NCI-H524 (cell line): ENCODE data around the gene ATP6V1E1.
"Not testable (repeated sequence)": the region's sequence is repeated elsewhere in the genome, so short reads cannot be mapped to it uniquely, and the experiment has no call there.

Experiments used
- DNase-seq, 2 experiments: peaks; one replicate each; lab custom pipeline; 2025; lab: John Stamatoyannopoulos, UW

Gene ATP6V1E1

DNA sequence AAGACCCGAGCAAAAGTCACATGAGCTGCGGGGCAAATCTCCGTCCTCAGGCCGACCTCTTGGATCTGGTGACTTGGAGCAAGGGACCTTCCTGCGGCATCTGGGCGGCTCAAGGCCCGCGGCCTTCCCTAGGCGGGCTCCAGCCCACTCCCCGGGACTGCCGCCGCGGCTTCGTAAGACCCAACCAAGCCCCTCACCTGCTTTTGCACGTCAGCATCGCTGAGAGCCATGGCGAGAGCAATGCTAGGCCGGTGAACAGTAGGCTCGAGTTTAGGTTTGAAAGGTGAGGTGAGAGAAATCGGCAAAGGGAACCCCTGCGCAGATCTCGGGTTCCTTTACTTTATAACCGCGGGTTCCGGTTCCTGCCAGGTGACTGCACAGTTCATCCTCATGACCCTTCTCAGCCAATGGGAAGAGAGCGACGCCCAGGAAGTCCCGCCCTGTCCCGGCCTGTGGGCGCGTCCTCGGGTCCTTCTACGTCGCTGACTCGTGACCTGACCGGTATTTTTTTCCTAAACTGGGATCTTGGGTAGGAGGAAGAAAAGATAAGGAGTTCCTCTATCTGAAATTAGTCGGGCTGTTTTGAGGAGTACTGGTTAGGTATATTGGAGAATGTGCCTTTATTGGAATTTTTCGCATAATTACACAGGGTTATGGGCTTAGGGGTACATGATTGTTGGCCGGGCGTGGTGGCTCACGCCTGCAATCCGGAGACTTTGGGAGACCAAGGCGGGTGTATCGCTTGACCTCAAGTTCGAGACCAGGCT, at the start of gene ATP6V1E1:
Gene ATP6V1E1 (minus strand): TSS at position 344 of the 767 bp plus-strand sequence. CDS start 114 bp downstream, at position 230.
- DNase-seq: peak; percentile 90 to 95

DNA sequence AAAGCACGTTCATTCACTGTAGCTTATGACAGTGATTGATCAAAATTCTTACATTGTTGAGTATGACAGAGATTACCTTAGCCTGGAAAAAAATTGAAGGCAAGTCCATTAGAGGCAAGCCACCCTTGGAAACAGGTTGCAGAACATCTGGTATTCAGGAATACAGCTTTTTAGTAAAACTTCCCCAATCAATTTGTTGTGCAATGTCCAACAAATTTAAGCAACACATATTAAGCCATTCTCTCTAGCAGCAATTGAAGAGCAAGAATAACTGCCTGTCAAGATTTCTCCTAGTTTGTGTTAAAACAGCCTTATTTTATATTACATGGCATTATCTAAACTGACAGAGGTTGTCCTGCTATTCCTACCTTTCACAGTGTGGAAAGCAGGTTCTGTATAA, 47.0 kb upstream of the ATP6V1E1 start:
- no peak for DNase-seq

DNA sequence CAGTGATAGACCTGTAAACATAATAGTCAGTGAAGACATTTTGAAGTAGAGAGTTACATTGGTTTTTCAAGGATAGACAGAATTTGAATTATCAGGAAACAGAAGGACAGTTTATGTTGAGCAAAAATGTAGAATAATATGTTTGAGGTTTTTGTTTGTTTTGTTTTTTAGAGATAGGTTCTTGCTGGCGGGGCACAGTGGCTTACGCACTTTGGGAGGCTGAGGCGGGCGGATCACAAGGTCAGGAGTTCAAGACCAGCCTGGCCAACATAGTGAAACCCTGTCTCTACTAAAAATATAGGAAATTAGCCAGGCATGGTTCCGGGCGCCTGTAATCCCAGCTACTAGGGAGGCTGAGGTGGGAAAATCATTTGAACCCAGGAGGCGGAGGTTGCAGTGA, 45.6 kb upstream of the ATP6V1E1 start:
- no peak for DNase-seq

DNA sequence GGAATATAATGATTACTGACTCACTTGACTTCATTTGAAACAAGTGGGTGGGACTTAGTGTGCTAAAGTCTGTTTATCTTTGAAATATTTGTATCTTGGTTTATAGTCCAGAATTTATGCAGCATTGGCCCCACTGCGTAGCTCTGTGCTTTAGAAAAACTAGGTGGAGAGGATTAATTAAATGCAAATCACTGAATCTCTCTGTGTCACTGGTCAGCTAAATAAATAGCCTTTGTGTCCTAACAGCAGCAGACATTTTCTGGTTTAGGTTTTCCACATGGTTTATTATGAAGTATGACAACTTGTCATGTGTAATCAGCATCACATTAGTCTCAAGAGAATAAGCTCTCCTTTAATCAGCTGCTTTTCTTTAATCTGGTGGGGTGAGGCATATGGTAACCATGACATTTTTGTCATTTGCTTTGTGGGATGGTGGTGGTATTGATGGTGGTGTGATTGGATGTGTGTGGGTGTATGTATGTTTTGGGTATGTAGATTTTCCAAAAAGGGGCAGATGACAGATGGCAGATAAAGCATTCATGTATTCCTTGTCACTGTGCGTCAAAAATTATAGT, 44.0 kb upstream of the ATP6V1E1 start:
- DNase-seq: peak in 1 of 2 experiments; percentile 53

DNA sequence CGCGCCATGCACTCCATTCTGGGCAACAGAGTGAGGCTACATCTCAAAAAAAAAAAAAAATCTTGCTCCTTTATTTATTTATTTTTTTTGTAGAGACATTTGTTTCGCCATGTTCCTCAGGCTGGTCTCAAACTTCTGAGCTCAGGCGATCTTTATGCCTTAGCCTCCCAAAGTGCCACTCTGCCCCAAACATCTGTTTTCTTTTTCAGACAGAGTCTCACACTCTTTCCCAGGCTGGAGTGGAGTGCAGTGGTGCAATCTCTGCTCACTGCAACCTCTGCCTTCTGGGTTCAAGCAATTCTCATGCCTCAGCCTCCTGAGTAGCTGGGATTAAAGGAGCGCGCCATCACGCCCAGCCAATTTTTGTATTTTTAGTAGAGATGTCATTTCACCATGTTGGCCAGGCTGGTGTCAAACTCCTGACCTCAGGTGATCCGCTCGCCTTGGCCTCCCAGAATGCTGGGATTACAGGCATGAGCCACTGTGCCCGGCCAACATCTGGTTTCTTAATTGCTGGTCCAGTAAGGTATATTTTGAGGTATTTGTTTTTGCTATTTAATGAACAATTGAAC, 43.1 kb upstream of the ATP6V1E1 start:
- DNase-seq: not testable (repeated sequence)

DNA sequence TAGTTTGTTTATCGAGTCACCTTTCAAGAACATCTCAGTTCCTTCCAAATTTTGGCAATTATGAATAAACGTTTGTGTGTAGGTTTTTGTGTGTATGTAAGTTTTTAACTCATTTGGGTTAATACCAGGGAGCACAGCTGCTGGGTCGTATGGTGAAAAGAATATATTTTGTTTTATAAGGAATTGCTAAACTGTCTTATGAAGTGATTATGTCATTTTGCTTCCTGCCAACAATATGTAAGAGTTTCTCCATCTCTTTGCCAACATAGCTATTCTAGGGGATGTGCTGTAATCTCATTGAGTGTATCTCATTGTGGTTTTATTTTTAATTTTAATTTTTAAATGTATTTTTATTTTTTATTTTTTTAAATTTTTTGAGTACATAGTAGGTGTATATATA, 37.3 kb upstream of the ATP6V1E1 start:
- DNase-seq: no peak

DNA sequence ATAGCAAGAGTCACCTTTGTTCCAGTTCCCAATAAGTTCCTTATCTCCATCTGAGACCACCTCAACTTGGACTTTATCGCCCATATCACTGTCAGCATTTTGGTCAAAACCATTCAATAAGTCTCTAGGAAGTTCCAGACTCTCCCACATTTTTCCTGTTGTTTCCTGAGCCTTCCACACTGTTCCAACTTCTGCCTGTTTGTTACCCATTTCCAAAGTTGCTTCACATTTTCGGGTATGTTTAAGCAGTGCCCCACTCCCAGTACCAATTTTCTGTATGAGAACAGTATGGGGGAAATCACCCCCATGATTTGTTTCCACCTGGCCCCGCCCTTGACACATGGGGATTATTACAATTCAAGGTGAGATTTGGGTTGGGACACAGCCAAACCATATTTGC, 36.7 kb upstream of the ATP6V1E1 start:
- no peak for DNase-seq

DNA sequence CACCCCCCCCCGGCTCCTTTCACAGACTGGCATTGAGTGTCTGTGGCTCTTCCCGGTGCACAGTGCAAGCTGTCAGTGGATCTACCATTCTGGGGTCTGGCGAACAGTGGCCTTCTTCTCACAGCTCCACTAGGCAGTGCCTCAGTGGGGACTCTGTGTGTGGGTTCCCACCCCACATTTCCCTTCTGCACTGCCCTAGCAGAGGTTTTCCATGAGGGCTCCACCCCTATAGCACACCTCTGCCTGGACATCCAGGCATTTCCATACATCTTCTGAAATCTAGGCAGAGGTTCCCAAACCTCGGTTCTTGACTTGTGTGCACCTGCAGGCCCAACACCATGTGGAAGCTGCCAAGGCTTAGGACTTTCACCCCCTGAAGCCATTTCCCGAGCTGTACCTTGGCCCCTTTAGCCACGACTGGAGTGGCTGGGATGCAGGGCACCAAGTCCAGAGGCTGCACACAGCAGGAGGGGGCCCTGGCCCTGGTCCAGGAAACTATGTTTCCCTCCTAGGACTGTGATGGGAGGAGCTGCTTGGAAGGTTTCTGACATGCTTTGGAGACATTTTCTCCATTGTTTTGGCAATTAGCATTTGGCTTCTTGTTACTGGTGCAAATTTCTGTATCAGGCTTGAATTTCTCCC, 36.0 kb upstream of the ATP6V1E1 start:
- no peak for DNase-seq

- DNase-seq: no peak
Observed at GRCh38 chr22:17656870-17657395, 28.4 kb upstream of the ATP6V1E1 start.

DNA sequence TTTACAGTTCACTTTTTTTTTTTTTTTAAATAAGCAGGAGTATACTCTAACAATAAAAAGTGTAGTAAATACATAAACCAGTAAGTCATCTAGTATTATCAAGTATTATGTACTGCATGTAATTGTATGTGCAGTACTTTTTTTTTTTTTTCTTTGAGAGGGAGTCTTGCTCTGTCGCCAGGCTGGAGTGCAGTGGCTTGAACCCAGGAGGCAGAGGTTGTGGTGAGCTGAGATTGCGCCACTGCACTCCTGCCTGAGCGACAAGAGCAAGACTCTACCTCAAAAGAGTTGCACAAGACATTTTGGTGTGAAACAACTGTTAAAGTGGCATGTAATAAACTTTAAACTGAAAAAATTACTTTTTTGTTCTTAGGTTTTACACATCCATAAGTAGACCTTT, 26.7 kb upstream of the ATP6V1E1 start:
- no peak for DNase-seq

- DNase-seq: no peak
Observed at GRCh38 chr22:17648569-17648968, 20.0 kb upstream of the ATP6V1E1 start.

DNA sequence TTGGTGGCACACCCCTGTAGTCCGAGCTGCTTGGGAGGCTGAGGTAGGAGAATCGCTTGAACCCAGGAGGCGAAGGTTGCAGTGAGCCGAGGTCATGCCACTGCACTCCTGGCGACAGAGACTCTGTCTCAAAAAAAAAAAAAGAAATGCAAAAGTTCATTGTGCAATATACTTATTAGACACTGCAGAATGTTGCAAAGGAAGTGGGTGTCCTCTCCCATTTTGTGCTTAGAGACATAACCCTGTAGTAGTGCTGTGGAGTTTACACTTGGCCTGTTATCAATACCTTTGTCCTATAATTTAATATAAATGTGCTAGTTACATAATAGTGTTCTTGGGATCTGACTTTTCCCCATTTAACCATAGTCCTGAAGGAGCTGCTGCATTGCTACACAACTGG, 19.4 kb upstream of the ATP6V1E1 start:
- DNase-seq: no peak

DNA sequence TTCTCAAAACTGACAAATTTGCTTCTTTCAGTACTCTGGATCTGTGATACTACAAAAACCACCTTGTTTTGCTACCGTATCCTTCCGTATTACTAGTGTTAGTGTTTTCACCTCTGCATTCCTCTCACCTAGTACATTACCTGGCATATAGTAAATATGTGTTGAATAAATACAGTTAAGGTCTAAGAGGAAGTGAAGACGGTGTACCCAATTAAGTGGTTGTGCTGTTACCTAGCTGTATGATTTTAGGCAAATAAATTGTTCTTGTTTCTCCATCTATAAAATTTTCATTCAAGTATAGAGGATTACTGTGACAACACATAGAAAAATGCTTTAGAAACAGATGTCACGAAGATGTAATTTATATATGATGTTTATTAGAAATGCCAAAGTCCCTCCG, 18.9 kb upstream of the ATP6V1E1 start:
- no peak for DNase-seq

DNA sequence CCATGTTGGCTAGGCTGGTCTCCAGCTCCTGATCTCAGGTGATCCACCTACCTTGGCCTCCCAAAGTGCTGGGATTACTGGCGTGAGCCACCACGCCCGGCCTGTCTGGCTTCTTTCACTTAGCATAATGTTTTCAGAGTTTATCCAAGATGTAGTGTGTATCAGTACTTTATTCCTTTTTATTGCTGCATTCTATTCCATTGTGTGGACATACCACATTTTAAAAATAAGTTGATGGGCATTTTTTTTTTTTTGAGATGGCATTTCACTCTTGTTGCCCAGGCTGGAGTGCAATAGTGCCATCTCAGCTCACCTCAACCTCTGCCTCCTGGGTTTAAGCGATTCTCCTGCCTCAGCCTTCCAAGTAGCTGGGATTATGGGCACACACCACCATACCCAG, 13.8 kb upstream of the ATP6V1E1 start:
- not testable (repeated sequence) for DNase-seq

DNA sequence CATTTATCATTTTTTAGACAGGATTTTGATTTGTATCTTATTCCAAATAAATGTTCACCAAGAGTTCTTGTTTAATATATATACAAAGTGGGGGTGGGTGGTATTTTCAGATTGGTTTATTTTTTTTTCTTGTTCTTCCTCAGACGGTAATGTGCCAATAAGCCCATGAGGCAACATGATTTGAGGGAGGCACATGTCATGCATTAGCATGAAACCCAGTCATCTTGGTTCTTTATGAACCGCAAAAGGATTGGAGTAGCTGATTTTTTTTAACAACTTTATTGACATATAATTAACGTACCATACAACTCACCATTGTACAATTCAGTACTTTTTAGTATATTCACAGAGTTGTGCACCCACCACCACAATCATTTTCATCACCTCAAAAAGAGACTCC, 12.7 kb upstream of the ATP6V1E1 start:
- DNase-seq: no peak

DNA sequence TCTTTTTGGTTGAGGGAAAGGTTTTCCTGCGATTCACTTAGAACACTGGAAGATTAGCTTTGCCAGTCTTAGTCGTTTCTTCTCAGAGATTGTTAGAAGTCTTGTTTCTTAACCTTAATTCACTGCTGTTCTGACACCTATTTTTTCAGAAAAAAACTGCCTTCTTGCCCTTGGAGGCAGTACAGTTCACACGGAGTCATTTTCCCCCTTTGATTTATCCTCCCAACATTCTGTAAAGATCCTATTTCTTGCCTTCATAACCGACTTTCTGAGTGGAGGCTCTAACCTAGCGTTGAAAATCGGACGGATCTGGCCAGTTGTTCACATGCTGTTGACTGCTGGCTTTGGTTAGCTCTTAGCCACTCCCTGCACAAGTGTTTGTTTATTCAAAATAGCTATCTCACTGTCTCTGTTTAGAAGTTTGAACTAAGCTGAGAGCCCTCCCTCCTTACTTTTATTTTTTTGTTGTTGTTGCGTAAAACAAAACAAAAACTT, 10.7 kb upstream of the ATP6V1E1 start:
- DNase-seq: no peak

DNA sequence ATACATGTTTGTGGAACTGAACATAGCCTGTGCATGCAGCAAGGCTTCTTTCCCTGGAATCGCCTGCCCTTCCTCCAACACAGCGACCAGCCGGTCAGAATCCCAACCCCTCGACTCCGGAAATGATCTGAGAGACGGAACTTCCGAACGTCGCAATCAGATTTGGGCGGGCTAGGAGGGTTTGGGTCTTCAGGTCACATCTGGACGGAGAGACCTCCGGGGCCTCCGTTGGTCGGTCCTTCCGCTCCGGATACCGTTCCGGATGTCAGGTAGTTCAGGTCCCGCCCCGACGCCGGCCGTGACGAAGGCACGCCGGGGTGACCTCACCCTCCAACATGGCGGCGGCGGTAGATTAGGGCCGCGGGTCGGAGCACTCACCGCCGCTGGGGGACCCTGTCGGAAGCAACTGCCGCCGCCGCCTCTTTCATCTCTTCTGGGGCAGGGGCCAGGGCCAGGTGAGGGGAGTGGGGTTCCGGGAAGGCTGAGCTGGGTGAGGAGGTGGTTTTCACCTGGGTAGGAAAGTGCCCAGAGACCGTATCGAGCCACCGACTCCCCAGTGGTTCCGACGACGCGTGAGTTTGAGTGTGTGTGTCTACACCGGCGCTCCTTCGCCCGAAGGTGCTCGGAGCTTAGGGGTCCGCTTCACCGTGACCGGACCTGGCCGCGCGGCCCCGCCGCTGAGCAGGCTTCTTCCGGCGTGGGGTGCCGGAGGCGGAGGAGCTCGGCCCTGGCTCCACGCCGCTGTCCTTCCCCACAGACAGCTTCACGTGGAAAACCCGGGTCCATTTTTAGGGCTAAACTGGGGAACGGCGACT, 10.1 kb upstream of the ATP6V1E1 start, which contains the start of gene BCL2L13:
Gene BCL2L13 (plus strand): TSS at position 326 of the 815 bp plus-strand sequence. CDS start 16,955 bp downstream, outside the sequence.
- peak; percentile 96 to 97 for DNase-seq

DNA sequence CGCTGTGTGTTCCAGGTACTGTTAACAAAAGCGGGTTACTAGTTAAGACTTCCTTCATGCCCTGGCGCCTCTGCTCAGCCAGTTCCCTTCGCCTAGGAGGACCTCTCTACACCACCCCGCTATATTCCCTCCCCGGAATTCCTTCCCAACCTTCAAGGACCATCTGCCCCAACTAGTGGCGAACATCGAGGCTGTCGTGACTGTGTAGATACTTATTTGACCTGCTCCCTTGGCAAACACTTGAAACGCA, 9.6 kb upstream of the ATP6V1E1 start:
- DNase-seq: peak in 1 of 2 experiments; percentile 94

DNA sequence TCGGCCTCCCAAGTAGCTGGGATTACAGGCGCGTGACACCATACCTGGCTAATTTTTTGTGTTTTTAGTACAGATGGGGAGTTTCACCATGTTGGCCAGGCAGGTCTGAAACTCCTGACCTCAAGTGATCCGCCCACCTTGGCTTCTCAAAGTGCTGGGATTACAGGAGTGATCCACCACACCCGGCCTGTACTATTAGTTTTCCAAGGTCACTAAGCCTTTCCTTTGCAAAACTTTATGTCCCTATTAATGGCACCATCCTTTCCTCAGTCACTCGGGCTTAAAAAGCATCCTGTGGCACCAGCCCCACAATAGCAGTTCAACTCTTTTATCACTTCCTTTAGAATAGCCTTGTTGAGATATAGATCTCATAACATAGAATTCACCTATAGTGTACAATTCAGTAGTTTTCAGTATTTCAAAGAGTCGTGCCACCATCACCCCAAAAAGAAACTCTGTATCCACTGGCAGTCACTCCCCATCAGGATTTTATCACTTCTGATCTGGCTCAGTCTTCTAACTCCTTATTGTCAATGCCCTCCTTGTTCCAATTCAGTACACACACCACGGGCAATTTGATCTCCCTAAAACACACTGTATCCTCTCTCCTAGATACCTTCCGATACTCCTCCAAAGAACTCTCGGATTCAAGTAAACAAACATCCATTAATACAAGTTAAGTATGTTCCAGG, 9.1 kb upstream of the ATP6V1E1 start:
- no peak for DNase-seq

- not testable (repeated sequence) for DNase-seq
Observed at GRCh38 chr22:17636850-17637249, 8.3 kb upstream of the ATP6V1E1 start.

GRCh38 chr22:17634696-17635095, 6.1 kb upstream of the ATP6V1E1 start:
- DNase-seq: no peak
